ENCODE measurements around the gene POLR2I.
"Not testable (repeated sequence)": the region's sequence is repeated elsewhere in the genome, so short reads cannot be mapped to it uniquely, and the experiment has no call there.

POLR2I gene

DNA sequence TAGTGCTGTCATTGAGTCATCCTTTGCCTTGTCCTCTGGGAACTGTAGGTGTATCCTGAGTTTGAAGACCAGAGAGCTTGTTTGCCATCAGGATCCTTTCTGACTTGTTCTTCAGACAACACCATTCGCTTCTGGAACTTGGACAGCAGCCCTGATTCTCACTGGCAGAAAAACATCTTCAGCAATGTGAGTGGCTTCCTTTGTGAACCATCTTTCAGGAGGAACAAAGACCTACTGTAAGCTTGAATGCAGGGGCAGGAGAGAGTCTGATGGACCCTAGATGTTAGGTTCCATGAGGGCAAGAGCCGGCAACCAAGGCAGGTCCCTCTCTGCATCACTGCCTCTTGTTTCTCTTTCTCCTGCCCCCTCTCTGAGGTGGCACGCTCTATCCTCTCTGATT lies 33.3 kb downstream of the POLR2I start:
- Histone ChIP-seq H3K27me3 (ENCODE audit: low read depth) (no peaks in the 10 kb centered on the region), H3K36me3 (replicated peaks) (peaks cover 62% of the 10 kb centered on the region), H3K9me3 (no peaks in the 10 kb centered on the region), H3K4me3 (no peak overlapping the region), H3K4me1 (no peaks in the 10 kb centered on the region)
- in situ Hi-C loops (cut with MboI; ENCODE audit: low sequenced_read_pairs), result no loop called here
- DNase-seq (ENCODE audit: low spot score in 2 of 2), result no peak

- in situ Hi-C loops (cut with MboI; ENCODE audit: low sequenced_read_pairs), result no loop called here
- no peak for DNase-seq (ENCODE audit: low spot score in 2 of 2)
- no peaks in the 10 kb centered on the region for H3K4me1 ChIP-seq
- H3K4me3 ChIP-seq, result no peak overlapping the region
- peaks cover 67% of the 10 kb centered on the region for H3K36me3 ChIP-seq (replicated peaks)
- H3K27me3 ChIP-seq (ENCODE audit: low read depth), result no peaks in the 10 kb centered on the region
- no peaks in the 10 kb centered on the region for H3K9me3 ChIP-seq
Measured at GRCh38 chr19:36079389-36079945, 35.2 kb downstream of the POLR2I start.

- H3K4me1 ChIP-seq, result no peaks in the 10 kb centered on the region
- H3K27me3 ChIP-seq (ENCODE audit: low read depth), result no peaks in the 10 kb centered on the region
- peaks cover 57% of the 10 kb centered on the region for H3K36me3 ChIP-seq (replicated peaks)
- DNase-seq (ENCODE audit: low spot score in 2 of 2), result no peak
- no peaks in the 10 kb centered on the region for H3K9me3 ChIP-seq
- in situ Hi-C loops (cut with MboI; ENCODE audit: low sequenced_read_pairs), result no loop called here
- H3K4me3 ChIP-seq, result no peak overlapping the region
Measured at GRCh38 chr19:36073121-36073876, 41.4 kb downstream of the POLR2I start.

DNA sequence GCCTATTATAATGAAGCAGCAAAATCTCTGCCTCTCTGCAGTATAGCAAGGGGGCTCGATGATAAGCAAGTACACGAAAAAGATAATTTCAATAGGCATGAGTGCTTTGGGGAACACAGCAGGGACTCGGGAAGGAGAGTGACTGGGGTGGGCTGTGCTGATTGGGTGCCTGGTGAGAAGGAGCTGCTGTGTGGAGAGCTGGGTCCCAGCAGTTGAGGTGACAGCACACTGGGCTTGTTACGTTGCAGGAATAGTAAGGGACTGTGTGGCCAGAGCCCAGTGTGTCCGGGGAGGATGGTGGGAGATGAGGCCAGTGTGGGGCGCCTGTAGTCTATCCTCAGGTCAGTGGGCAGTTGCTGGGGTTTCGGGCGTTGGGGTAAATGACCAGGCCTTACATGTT lies 42.6 kb downstream of the POLR2I start:
- H3K9me3 ChIP-seq, result no peaks in the 10 kb centered on the region
- DNase-seq (ENCODE audit: low spot score in 2 of 2), result no peak
- H3K27me3 ChIP-seq (ENCODE audit: low read depth), result no peaks in the 10 kb centered on the region
- H3K4me1 ChIP-seq, result no peaks in the 10 kb centered on the region
- H3K36me3 ChIP-seq (replicated peaks), result peaks cover 60% of the 10 kb centered on the region
- in situ Hi-C loops (cut with MboI; ENCODE audit: low sequenced_read_pairs), result no loop called here
- H3K4me3 ChIP-seq, result no peak overlapping the region

DNA sequence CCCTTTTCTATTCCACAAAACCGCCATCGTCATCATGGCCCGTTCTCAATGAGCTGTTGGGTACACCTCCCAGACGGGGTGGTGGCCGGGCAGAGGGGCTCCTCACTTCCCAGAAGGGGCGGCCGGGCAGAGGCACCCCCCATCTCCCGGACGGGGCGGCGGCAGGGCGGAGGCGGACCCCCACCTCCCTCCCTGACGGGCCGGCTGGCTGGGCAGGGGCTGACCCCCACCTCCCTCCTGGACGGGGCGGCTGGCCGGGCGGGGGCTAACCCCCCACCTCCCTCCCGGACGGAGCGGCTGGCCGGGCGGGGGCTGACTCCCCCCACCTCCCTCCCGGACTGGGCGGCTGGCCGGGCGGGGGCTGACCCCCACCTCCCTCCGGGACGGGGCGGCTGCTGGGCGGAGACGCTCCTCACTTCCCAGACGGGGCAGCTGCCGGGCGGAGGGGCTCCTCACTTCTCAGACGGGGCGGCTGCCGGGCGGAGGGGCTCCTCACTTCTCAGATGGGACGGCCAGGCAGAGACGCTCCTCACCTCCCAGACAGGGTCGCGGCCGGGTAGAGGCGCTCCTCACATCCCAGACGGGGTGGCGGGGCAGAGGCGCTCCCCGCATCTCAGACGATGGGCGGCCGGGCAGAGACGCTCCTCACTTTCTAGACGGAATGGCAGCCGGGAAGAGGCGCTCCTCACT lies 45.7 kb downstream of the POLR2I start:
- DNase-seq (ENCODE audit: low spot score in 2 of 2); H3K4me3 ChIP-seq; in situ Hi-C loops (cut with MboI; ENCODE audit: low sequenced_read_pairs); H3K9me3 ChIP-seq; H3K4me1 ChIP-seq; H3K27me3 ChIP-seq (ENCODE audit: low read depth): not testable (repeated sequence)
- H3K36me3 ChIP-seq (replicated peaks), result peaks cover 70% of the 10 kb centered on the region

GRCh38 chr19:36067681-36068080 lies 47.0 kb downstream of the POLR2I start:
- Histone ChIP-seq H3K4me1 (no peaks in the 10 kb centered on the region), H3K27me3 (ENCODE audit: low read depth) (no peaks in the 10 kb centered on the region), H3K4me3 (no peak overlapping the region), H3K36me3 (replicated peaks) (peaks cover 67% of the 10 kb centered on the region), H3K9me3 (no peaks in the 10 kb centered on the region)
- no peak for DNase-seq (ENCODE audit: low spot score in 2 of 2)
- in situ Hi-C loops (cut with MboI; ENCODE audit: low sequenced_read_pairs), result no loop called here

GRCh38 chr19:36064826-36065225 lies 49.8 kb downstream of the POLR2I start:
- H3K36me3 ChIP-seq (replicated peaks), result peaks cover 67% of the 10 kb centered on the region
- DNase-seq (ENCODE audit: low spot score in 2 of 2), result no peak
- in situ Hi-C loops (cut with MboI; ENCODE audit: low sequenced_read_pairs), result no loop called here

More at GRCh38 chr19:36064826-36065225, 49.8 kb downstream of the POLR2I start:
- Histone ChIP-seq H3K9me3 (no peaks in the 10 kb centered on the region), H3K4me3 (no peak overlapping the region), H3K27me3 (ENCODE audit: low read depth) (no peaks in the 10 kb centered on the region), H3K4me1 (no peaks in the 10 kb centered on the region)
